ENCODE results near the gene PRRT1B. TPM values are rescaled to one million over a fixed set of nuclear protein-coding genes. Genes with fewer than 3 reads are reported as not detected.
A peak's percentile ranks its signal among the peaks of the same experiment; 100 is the strongest.
"Not testable (repeated sequence)": the region's sequence is repeated elsewhere in the genome, so short reads cannot be mapped to it uniquely, and the experiment has no call there.

Gene PRRT1B
- polyA plus RNA-seq, 1 donor from 2014 or later: not detected

GRCh38 chr9:131528886-131529505, 16.3 kb upstream of the PRRT1B start:
- H3K36me3 Mint-ChIP-seq: peaks cover 5% of the 10 kb centered on the region

GRCh38 chr9:131529597-131530545, 15.5 kb upstream of the PRRT1B start:
- Mint-ChIP-seq H3K9me3 (no peaks in the 10 kb centered on the region), H3K27ac (peak overlapping the region in 2 of 3 donors; percentile 56 to 87), H3K4me3 (peak overlapping the region; percentile 53 to 88 (median 83)), H3K27me3 (no peaks in the 10 kb centered on the region), H3K4me1 (peaks cover 5 to 10% (median 9%) of the 10 kb centered on the region in 3 donors), H3K36me3 (no peaks in the 10 kb centered on the region)

More at GRCh38 chr9:131528886-131529505, 16.3 kb upstream of the PRRT1B start:
- peak overlapping the region in 1 of 3 donors; percentile 56 for H3K27ac Mint-ChIP-seq
- H3K9me3 Mint-ChIP-seq: no peaks in the 10 kb centered on the region
- H3K4me3 Mint-ChIP-seq: peak overlapping the region in 2 of 4 donors; percentile 68 to 84
- no peaks in the 10 kb centered on the region for H3K27me3 Mint-ChIP-seq
- H3K4me1 Mint-ChIP-seq: peaks cover 0 to 6% (median 6%) of the 10 kb centered on the region in 3 donors

- H3K4me3 Mint-ChIP-seq: peak overlapping the region in 3 of 4 donors; percentile 79 to 88 (median 87)
- peak overlapping the region in 1 of 3 donors; percentile 87 for H3K27ac Mint-ChIP-seq
- no peaks in the 10 kb centered on the region for H3K36me3 Mint-ChIP-seq
- H3K27me3 Mint-ChIP-seq: no peaks in the 10 kb centered on the region
- H3K9me3 Mint-ChIP-seq: no peaks in the 10 kb centered on the region
- peaks cover 5 to 10% (median 9%) of the 10 kb centered on the region in 3 donors for H3K4me1 Mint-ChIP-seq
Measured at GRCh38 chr9:131530546-131530919, 14.8 kb upstream of the PRRT1B start.

GRCh38 chr9:131530920-131531832, 14.1 kb upstream of the PRRT1B start, which contains the start of gene UCK1:
UCK1 (minus strand) TSS chr9:131531263; CDS start chr9:131531174, 89 bp downstream.
- no peaks in the 10 kb centered on the region for H3K9me3 Mint-ChIP-seq
- H3K4me1 Mint-ChIP-seq: peaks cover 5 to 10% (median 9%) of the 10 kb centered on the region in 3 donors

GRCh38 chr9:131534721-131535237, 10.5 kb upstream of the PRRT1B start:
- Mint-ChIP-seq H3K27ac (no peak overlapping the region), H3K4me1 (peaks cover 5 to 9% (median 7%) of the 10 kb centered on the region in 3 donors), H3K4me3 (peak overlapping the region in 3 of 4 donors; percentile 32 to 68 (median 54))

More at GRCh38 chr9:131530920-131531832, 14.1 kb upstream of the PRRT1B start, which contains the start of gene UCK1:
- Mint-ChIP-seq H3K27me3 (no peaks in the 10 kb centered on the region), H3K36me3 (no peaks in the 10 kb centered on the region), H3K27ac (peak within 1 kb of the TSS in 2 of 3 donors; percentile 56 to 87), H3K4me3 (peak within 1 kb of the TSS; percentile 38 to 88 (median 83))

GRCh38 chr9:131537946-131538345, 7.4 kb upstream of the PRRT1B start:
- Mint-ChIP-seq H3K4me1 (peaks cover 3 to 6% (median 5%) of the 10 kb centered on the region in 3 donors), H3K27me3 (peaks cover 2% of the 10 kb centered on the region), H3K27ac (no peak overlapping the region), H3K36me3 (no peaks in the 10 kb centered on the region), H3K4me3 (no peak overlapping the region), H3K9me3 (peaks cover 0 to 2% (median 2%) of the 10 kb centered on the region in 3 donors)

More at GRCh38 chr9:131534721-131535237, 10.5 kb upstream of the PRRT1B start:
- Mint-ChIP-seq H3K36me3 (no peaks in the 10 kb centered on the region), H3K9me3 (no peaks in the 10 kb centered on the region), H3K27me3 (no peaks in the 10 kb centered on the region)

GRCh38 chr9:131539223-131539923, 6.0 kb upstream of the PRRT1B start:
- Mint-ChIP-seq H3K27me3 (peaks cover 2% of the 10 kb centered on the region), H3K4me3 (peak overlapping the region in 1 of 4 donors; percentile 58), H3K4me1 (peaks cover 3 to 5% (median 5%) of the 10 kb centered on the region in 3 donors), H3K9me3 (peaks cover 4 to 10% (median 6%) of the 10 kb centered on the region in 3 donors), H3K36me3 (no peaks in the 10 kb centered on the region), H3K27ac (peak overlapping the region in 2 of 3 donors; percentile 23)

GRCh38 chr9:131543141-131543540, 2.2 kb upstream of the PRRT1B start:
- Mint-ChIP-seq H3K9me3 (peaks cover 4 to 18% (median 7%) of the 10 kb centered on the region in 3 donors), H3K36me3 (peaks cover 2% of the 10 kb centered on the region), H3K27me3 (peaks cover 20% of the 10 kb centered on the region), H3K4me3 (peak overlapping the region in 1 of 4 donors; percentile 17), H3K4me1 (peaks cover 0 to 5% (median 0%) of the 10 kb centered on the region in 3 donors), H3K27ac (no peak overlapping the region)

- H3K36me3 Mint-ChIP-seq: peaks cover 4% of the 10 kb centered on the region
- H3K27ac Mint-ChIP-seq: no peak overlapping the region
- H3K4me3 Mint-ChIP-seq: no peak overlapping the region
- H3K9me3 Mint-ChIP-seq: peaks cover 6 to 25% (median 15%) of the 10 kb centered on the region in 3 donors
- peaks cover 0 to 2% (median 0%) of the 10 kb centered on the region in 3 donors for H3K4me1 Mint-ChIP-seq
- H3K27me3 Mint-ChIP-seq: peaks cover 40% of the 10 kb centered on the region
Measured at GRCh38 chr9:131545786-131546335, 538 bp downstream of the PRRT1B start.

- peaks cover 42% of the 10 kb centered on the region for H3K27me3 Mint-ChIP-seq
- H3K4me1 Mint-ChIP-seq: peaks cover 0 to 2% (median 0%) of the 10 kb centered on the region in 3 donors
- H3K27ac Mint-ChIP-seq: no peak overlapping the region
- peaks cover 6 to 25% (median 15%) of the 10 kb centered on the region in 3 donors for H3K9me3 Mint-ChIP-seq
- H3K36me3 Mint-ChIP-seq: peaks cover 4% of the 10 kb centered on the region
- H3K4me3 Mint-ChIP-seq: peak overlapping the region in 2 of 4 donors; percentile 78 to 81
Measured at GRCh38 chr9:131546336-131547084, 1.2 kb downstream of the PRRT1B start.

GRCh38 chr9:131549186-131549585, 3.9 kb downstream of the PRRT1B start:
- not testable (repeated sequence) for H3K4me1 Mint-ChIP-seq, H3K27ac Mint-ChIP-seq, H3K36me3 Mint-ChIP-seq
- Mint-ChIP-seq H3K4me3 (peak overlapping the region in 1 of 4 donors; percentile 46), H3K27me3 (peaks cover 53% of the 10 kb centered on the region), H3K9me3 (peaks cover 2 to 15% (median 10%) of the 10 kb centered on the region in 3 donors)

- H3K4me3 Mint-ChIP-seq, H3K9me3 Mint-ChIP-seq, H3K36me3 Mint-ChIP-seq, H3K4me1 Mint-ChIP-seq: not testable (repeated sequence)
- Mint-ChIP-seq H3K27ac (peak overlapping the region in 1 of 3 donors; percentile 13), H3K27me3 (peaks cover 56% of the 10 kb centered on the region)
Measured at GRCh38 chr9:131550465-131550864, 5.1 kb downstream of the PRRT1B start.
